ENCODE results near the gene CALM3. TPM values are rescaled to one million over a fixed set of nuclear protein-coding genes. Genes with fewer than 3 reads are reported as not detected.
"Not testable (repeated sequence)": the region's sequence is repeated elsewhere in the genome, so short reads cannot be mapped to it uniquely, and the experiment has no call there.

Gene CALM3
- polyA plus RNA-seq, 1 donor (not counting 4 experiments of a cell fraction or from before 2014, with no cell fraction given): 411 TPM

DNA sequence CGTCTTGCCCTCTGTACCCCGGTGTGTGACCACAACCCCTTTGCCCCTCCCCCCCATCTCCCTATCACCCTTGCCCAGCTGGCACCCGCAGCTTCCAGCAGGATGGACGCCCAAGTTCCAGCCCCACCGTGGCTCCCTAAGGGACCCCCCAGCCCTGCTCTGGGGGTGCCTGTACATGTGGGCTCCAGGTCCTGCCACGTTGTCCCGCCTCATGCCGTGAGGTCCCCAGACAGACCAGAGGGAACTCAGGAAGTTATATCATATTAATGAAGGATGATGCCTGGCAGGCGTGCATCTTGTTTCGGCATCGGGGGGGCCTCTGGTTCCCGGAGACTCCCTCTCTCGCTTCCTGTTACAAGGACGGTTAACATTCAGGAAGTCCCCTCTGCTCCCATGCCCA, 25.3 kb downstream of the CALM3 start:
- FAIRE-seq (no peak), DNase-seq (ENCODE audit: low read depth, low spot score) (no peak)
- no peaks in the 10 kb centered on the region for H3K79me2 ChIP-seq (ENCODE audit: control insufficient read depth, insufficient read depth, low read length)
- H3K27me3 ChIP-seq (ENCODE audit: control insufficient read depth, extremely low read depth, insufficient read depth, low read length): peaks cover 7% of the 10 kb centered on the region
- H3K9me3 ChIP-seq (ENCODE audit: control insufficient read depth, low read depth, low read length): no peaks in the 10 kb centered on the region
- no peaks in the 10 kb centered on the region for H4K20me1 ChIP-seq (ENCODE audit: control insufficient read depth, extremely low read depth, insufficient read depth, low read length)
- H3K27ac ChIP-seq (ENCODE audit: control insufficient read depth, insufficient read depth, low read length): no peak overlapping the region
- no peaks in the 10 kb centered on the region for H3K36me3 ChIP-seq (ENCODE audit: control insufficient read depth in 2 of 2, extremely low read depth in 1 of 2, insufficient read depth in 2 of 2, low read length in 2 of 2)
- no peaks in the 10 kb centered on the region for H3K9me1 ChIP-seq (ENCODE audit: control insufficient read depth, extremely low read depth, insufficient read depth, low read length)
- H2AFZ ChIP-seq (ENCODE audit: control insufficient read depth, low read length): no peak overlapping the region
- no peak overlapping the region for H3K4me2 ChIP-seq (ENCODE audit: control insufficient read depth, extremely low read depth, insufficient read depth, low read depth, low read length)
- no peak overlapping the region for H3K9ac ChIP-seq (ENCODE audit: control insufficient read depth, extremely low read depth, insufficient read depth, low read length)
- TF ChIP-seq, protein P1, sequence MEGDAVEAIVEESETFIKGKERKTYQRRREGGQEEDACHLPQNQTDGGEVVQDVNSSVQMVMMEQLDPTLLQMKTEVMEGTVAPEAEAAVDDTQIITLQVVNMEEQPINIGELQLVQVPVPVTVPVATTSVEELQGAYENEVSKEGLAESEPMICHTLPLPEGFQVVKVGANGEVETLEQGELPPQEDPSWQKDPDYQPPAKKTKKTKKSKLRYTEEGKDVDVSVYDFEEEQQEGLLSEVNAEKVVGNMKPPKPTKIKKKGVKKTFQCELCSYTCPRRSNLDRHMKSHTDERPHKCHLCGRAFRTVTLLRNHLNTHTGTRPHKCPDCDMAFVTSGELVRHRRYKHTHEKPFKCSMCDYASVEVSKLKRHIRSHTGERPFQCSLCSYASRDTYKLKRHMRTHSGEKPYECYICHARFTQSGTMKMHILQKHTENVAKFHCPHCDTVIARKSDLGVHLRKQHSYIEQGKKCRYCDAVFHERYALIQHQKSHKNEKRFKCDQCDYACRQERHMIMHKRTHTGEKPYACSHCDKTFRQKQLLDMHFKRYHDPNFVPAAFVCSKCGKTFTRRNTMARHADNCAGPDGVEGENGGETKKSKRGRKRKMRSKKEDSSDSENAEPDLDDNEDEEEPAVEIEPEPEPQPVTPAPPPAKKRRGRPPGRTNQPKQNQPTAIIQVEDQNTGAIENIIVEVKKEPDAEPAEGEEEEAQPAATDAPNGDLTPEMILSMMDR (optimal IDR thresholded peaks at IDR 0.05 in 1 of 3, IDR thresholded peaks at IDR 0.05 in 1 of 3, conservative IDR thresholded peaks at IDR 0.05 in 1 of 3; ENCODE audit: extremely low read depth in 1 of 3, insufficient read depth in 2 of 3, low read length in 3 of 3): no peak
- TF ChIP-seq EZH2 (IDR thresholded peaks at IDR 0.05; ENCODE audit: low read length): no peak
- dilution Hi-C loops (cut with MboI; ENCODE audit: extremely low pct_ligation_motif_present, low sequenced_read_pairs): no loop called here
- no peak overlapping the region for H3K4me3 ChIP-seq (ENCODE audit: control insufficient read depth in 2 of 3, extremely low read depth in 1 of 3, insufficient read depth in 2 of 3, low read depth in 1 of 3, low read length in 3 of 3)
- H3K4me1 ChIP-seq (ENCODE audit: control insufficient read depth, extremely low read depth, insufficient read depth, low read length): peaks cover 13% of the 10 kb centered on the region

GRCh38 chr19:46628970-46629369, 27.8 kb downstream of the CALM3 start:
- DNase-seq (ENCODE audit: low read depth, low spot score); FAIRE-seq; H3K4me3 ChIP-seq (ENCODE audit: control insufficient read depth in 2 of 3, extremely low read depth in 1 of 3, insufficient read depth in 2 of 3, low read depth in 1 of 3, low read length in 3 of 3); H3K79me2 ChIP-seq (ENCODE audit: control insufficient read depth, insufficient read depth, low read length); H3K27me3 ChIP-seq (ENCODE audit: control insufficient read depth, extremely low read depth, insufficient read depth, low read length); H3K9me3 ChIP-seq (ENCODE audit: control insufficient read depth, low read depth, low read length); H3K27ac ChIP-seq (ENCODE audit: control insufficient read depth, insufficient read depth, low read length); dilution Hi-C loops (cut with MboI; ENCODE audit: extremely low pct_ligation_motif_present, low sequenced_read_pairs); H3K36me3 ChIP-seq (ENCODE audit: control insufficient read depth in 2 of 2, extremely low read depth in 1 of 2, insufficient read depth in 2 of 2, low read length in 2 of 2); H3K9me1 ChIP-seq (ENCODE audit: control insufficient read depth, extremely low read depth, insufficient read depth, low read length); H3K4me2 ChIP-seq (ENCODE audit: control insufficient read depth, extremely low read depth, insufficient read depth, low read depth, low read length); H2AFZ ChIP-seq (ENCODE audit: control insufficient read depth, low read length); H4K20me1 ChIP-seq (ENCODE audit: control insufficient read depth, extremely low read depth, insufficient read depth, low read length); H3K9ac ChIP-seq (ENCODE audit: control insufficient read depth, extremely low read depth, insufficient read depth, low read length): not testable (repeated sequence)
- H3K4me1 ChIP-seq (ENCODE audit: control insufficient read depth, extremely low read depth, insufficient read depth, low read length): peaks cover 21% of the 10 kb centered on the region

GRCh38 chr19:46629546-46630025, 28.5 kb downstream of the CALM3 start:
- Histone ChIP-seq H3K4me3 (ENCODE audit: control insufficient read depth in 2 of 3, extremely low read depth in 1 of 3, insufficient read depth in 2 of 3, low read depth in 1 of 3, low read length in 3 of 3) (no peak overlapping the region), H3K4me2 (ENCODE audit: control insufficient read depth, extremely low read depth, insufficient read depth, low read depth, low read length) (no peak overlapping the region), H3K27ac (ENCODE audit: control insufficient read depth, insufficient read depth, low read length) (no peak overlapping the region), H3K9me3 (ENCODE audit: control insufficient read depth, low read depth, low read length) (no peaks in the 10 kb centered on the region), H3K9me1 (ENCODE audit: control insufficient read depth, extremely low read depth, insufficient read depth, low read length) (no peaks in the 10 kb centered on the region), H2AFZ (ENCODE audit: control insufficient read depth, low read length) (no peak overlapping the region), H3K27me3 (ENCODE audit: control insufficient read depth, extremely low read depth, insufficient read depth, low read length) (peaks cover 12% of the 10 kb centered on the region), H3K79me2 (ENCODE audit: control insufficient read depth, insufficient read depth, low read length) (no peaks in the 10 kb centered on the region), H3K36me3 (ENCODE audit: control insufficient read depth in 2 of 2, extremely low read depth in 1 of 2, insufficient read depth in 2 of 2, low read length in 2 of 2) (no peaks in the 10 kb centered on the region), H4K20me1 (ENCODE audit: control insufficient read depth, extremely low read depth, insufficient read depth, low read length) (no peaks in the 10 kb centered on the region), H3K4me1 (ENCODE audit: control insufficient read depth, extremely low read depth, insufficient read depth, low read length) (peaks cover 21% of the 10 kb centered on the region), H3K9ac (ENCODE audit: control insufficient read depth, extremely low read depth, insufficient read depth, low read length) (no peak overlapping the region)
- dilution Hi-C loops (cut with MboI; ENCODE audit: extremely low pct_ligation_motif_present, low sequenced_read_pairs): no loop called here
- no peak for DNase-seq (ENCODE audit: low read depth, low spot score)
- TF ChIP-seq, protein P1 (optimal IDR thresholded peaks at IDR 0.05 in 1 of 3, IDR thresholded peaks at IDR 0.05 in 1 of 3, conservative IDR thresholded peaks at IDR 0.05 in 1 of 3; ENCODE audit: extremely low read depth in 1 of 3, insufficient read depth in 2 of 3, low read length in 3 of 3): no peak
- no peak for TF ChIP-seq EZH2 (IDR thresholded peaks at IDR 0.05; ENCODE audit: low read length)
- FAIRE-seq: no peak
